ENCODE data around the gene C5orf52.
"Not testable (repeated sequence)": the region's sequence is repeated elsewhere in the genome, so short reads cannot be mapped to it uniquely, and the experiment has no call there.

GRCh38 chr5:157726607-157727006 is 55.3 kb downstream of the C5orf52 start:
- TF ChIP-seq CTCF (conservative IDR thresholded peaks at IDR 0.05 in 1 of 2, IDR thresholded peaks at IDR 0.05 in 1 of 2; ENCODE audit: extremely low read depth in 1 of 2, insufficient read depth in 1 of 2, low read depth in 1 of 2, low read length in 2 of 2); EZH2 (IDR thresholded peaks at IDR 0.05; ENCODE audit: borderline replicate concordance, low read length): not testable (repeated sequence)
